Fibroblast of peridontal ligament (primary cell): ENCODE data around the gene PRR3.
"Not testable (repeated sequence)": the region's sequence is repeated elsewhere in the genome, so short reads cannot be mapped to it uniquely, and the experiment has no call there.

Experiments used
- DNase-seq: peaks from one replicate; pipeline ENCODE4 v3.0.0-alpha.2; 2010; ENCODE audit errors: extremely low read depth

Gene PRR3, protein sequence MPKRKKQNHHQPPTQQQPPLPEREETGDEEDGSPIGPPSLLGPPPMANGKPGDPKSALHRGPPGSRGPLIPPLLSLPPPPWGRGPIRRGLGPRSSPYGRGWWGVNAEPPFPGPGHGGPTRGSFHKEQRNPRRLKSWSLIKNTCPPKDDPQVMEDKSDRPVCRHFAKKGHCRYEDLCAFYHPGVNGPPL

DNA sequence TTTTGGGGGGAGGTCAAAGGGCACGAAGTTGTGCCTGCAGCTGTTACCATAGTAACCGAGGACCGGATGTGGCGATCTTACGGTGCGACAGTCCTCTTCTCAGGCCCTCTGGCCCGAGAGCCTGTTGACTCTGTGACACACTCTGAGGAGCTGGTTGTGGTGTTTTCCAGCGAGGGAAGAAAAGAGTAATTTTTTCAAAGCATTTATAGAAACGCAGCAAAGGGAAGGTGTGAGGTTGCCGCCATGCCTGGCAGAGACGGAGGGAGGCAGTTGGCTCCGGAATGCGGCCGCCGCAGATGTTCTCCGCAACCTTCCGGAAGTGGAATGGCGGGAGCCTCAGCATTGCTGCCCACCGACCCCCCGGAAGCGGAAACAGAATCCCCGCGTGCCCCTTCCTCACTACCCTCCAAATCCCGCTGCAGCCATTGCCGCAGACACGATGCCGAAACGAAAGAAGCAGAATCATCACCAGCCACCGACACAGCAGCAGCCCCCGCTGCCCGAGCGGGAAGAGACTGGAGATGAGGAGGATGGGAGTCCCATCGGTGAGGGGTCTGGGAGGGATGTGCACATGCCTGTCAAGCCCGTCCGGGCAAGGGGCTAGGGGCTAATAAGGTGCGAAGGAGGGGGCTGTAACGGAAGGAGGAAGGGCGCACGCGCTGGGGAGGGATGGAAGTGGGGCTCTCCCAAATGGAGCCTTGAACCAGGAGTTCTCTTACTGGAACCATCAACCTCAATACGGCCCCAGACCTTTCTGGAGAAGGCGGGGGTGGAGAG, at the start of gene PRR3:
PRR3 (plus strand) TSS at position 390 of the 777 bp plus-strand sequence; CDS start at position 440, 50 bp downstream.
- peak; percentile 91 for DNase-seq

DNA sequence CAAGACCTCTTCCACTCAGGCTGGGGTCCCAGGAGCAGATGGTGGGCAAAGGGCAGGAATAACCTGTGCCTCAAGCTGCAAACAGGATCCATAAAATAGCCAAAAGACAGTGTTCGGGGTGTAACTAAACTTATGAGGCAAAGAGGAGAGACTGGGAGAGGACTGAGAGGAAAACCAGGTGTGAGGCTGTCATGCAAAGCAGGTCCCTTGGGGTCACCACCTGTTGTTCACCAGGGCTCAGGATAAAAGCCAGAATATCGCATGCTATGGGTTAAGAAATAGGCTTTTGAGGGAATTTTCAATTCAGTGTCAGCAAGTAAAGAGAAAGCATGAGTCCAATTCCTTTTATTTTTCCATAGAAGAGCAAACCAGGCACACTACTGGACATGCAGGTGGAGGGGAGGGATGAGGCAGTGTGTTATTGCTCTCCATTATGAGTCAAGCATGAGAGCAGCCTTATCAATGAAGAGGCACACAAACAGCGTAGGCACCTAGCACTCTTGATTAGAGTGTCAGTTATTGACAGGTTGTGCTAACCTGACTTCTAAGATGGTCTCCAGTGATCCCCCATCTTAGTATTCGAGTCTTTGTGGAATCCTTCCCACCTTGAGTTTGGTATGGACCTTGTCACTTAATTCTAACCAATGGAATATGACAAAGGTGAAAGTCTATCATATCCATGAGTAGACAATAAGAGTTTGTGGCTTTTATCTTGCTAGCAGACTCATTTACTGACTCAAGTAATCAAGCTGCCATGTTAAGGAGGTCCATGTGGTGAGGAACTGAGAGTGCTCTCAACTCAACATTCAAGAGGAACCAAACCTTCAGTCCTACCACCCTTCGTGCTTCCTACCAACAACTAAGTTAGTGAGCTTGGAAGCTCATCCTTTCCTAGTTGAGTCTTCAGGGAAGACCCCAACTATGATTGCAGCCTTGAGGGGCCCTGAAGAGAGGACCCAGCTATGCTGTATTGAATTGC, 49.0 kb upstream of the PRR3 start:
- no peak for DNase-seq

DNA sequence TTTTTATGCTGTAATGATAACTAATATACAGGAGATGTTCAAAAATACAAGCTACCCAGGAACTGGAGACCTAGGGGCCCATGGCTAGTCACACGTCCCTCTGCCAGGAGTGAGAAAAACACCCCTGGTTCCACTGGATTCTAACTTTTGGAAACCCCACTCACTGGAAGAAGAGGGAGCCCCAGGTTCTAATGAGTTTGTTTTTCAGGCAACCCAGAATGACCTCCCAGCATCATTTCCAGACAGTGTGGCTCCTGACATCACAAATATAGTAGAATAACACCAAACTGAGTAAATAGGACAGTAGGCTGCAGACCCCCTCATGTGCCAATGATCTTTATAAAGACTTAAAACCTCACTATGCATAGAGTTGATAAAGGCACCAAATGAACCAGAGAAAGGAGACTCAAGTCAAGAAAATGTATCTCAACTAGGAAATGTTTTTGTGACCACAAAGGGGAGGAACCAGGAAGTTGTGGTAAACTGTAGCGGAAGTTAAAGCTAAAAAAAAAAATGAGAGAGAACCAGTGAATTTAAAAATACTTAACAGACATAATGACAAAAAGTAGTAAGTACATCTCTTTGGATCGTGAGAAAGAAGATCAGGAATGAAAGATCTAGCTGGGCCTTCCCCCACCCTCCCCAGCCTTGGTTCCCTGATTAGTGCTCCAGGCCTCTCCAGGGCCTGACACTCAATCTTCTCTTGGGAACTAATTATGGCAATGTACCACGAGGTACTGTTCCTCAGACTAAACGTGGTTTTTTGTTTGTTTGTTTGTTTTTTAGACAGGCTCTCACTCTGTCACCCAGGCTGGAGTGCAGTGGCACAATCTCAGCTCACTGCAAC, 48.0 kb upstream of the PRR3 start:
- no peak for DNase-seq

DNA sequence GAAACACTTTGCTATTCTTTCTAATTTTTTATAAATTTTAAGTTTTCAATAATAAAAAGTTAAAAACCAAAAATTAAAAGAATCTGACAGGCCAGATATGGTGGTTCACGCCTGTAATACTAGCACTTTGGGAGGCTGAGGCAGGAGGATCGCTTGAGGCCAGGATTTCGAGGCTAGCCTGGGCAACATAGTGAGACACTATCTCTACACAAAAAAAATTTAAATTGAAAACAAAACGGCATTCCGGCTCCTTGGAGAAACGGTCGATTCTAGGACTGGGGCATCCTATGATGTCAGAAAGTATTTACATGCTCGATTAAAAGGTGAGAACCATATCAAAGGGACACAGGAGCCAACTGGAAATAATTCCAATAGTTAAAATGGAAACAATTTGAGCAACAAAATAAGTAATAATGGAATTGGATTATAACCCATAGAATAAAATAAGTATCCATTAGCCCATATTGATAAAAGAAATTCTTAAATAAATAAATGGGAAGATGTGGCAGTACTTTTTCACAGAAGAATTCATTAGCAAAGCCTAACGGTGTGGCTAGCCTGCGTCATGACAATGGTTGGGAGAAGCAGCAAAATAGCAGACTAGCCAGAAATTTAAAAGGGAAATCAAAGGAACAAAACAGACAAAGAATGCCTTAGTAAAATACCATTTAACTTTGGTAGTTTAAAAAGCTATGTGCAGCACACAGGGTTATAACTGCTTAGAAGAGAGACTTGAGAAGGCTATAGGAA, 46.5 kb upstream of the PRR3 start:
- DNase-seq: no peak

DNA sequence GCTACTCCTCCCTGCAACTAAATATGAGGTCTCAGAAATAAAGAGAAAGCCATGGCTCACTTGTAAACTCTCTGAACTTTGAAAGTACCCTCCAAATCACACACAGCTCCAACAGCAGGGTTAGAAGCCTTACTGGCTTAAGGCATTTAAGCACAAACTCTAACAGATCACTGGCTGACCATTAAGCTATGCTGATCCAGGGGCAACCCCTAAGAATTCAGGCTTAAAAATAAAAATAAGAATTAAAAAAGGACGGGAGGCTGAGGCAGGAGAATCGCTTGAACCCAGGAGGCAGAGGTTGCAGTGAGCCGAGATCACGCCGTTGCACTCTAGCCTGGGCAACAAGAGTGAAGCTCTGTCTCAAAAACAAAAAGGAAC, 45.9 kb upstream of the PRR3 start:
- DNase-seq: no peak

DNA sequence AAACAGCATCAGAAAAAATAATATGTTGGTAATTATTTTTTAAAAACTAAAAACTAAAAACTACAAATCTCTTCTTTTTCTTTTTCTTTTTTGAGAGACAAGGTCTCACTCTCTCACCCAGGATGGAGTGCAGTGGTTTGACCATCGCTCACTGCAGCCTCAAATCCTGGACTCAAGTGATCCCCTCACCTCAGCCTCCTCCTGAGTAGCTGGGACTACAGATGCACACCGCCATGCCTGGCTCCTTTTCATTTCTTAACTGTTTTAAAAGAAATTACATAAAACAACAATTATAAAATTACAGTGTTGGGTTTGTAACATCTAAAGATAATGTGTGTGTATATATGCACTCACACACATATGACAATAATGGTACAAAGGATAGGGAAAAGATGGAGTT, 43.6 kb upstream of the PRR3 start:
- DNase-seq: no peak

DNA sequence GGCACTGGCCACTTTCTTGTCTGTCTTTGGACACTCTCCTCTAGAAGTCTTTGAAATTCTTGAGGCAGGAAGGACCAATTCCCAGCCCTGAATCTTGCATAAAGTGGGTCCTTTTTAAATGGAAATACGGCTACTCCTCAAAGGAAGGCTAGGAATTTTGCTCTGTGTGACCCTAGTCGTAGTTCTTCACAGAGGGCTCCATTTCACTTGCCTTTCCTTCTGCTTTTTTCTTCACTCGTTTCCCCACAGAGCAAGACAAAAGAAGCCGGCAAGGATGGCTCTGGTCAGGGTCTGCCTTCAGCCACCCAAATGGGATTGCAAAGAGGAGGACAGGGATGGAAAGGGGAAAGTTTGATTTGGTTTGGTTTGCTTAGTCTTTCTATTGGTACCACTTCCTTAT, 42.0 kb upstream of the PRR3 start:
- no peak for DNase-seq

DNA sequence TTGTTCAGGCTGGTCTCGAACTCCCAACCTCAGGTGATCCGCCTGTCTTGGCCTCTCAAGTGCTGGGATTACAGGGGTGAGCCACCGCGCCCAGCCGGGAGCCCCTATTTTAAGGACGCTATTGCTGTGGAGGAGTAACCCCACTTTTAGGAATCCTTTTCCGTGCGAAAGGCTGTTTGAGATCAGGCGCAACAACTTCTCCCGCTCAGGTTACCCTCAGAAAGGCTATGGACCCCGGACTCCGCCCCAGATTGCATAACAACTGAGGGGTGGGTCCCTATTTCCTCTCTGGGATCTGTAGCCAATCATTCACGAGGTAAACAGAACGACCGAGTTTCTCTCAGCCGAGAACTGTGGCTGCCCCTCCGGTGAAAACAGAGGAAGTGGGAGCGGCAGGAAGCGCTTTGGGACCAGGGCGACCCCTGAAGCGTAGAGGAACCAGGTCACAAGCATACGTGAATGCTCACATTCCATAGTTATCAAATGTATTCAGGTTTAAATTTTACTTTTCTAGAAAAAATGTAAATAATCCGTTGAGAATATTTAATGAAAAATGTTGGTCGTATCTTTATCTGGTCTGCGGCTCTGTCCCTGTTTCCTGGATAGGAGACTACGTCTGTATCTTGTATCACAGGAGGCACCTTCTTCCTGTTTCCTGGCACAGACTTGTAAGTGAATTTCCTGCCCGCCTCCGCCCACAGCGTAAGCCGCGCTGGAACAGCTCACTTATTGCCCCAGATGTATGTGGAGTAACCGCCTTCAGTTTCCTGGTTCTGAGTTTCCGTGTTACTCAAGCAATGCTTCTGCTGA, 40.9 kb upstream of the PRR3 start:
- peak; percentile 95 for DNase-seq

DNA sequence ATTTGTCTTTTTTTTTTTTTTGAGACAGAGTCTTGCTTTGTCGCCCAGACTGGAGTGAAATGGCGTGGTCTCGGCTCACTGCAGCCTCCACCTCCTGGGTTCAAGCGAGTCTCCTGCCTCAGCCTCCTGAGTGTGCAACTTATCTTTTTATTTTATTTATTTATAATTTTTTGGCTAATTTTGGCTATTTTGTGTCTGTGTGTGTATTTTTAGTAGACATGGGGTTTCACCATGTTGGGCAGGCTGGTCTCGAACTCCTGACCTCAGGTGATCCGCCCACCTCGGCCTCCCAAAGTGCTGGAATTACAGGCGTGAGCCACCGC, 40.4 kb upstream of the PRR3 start:
- not testable (repeated sequence) for DNase-seq

DNA sequence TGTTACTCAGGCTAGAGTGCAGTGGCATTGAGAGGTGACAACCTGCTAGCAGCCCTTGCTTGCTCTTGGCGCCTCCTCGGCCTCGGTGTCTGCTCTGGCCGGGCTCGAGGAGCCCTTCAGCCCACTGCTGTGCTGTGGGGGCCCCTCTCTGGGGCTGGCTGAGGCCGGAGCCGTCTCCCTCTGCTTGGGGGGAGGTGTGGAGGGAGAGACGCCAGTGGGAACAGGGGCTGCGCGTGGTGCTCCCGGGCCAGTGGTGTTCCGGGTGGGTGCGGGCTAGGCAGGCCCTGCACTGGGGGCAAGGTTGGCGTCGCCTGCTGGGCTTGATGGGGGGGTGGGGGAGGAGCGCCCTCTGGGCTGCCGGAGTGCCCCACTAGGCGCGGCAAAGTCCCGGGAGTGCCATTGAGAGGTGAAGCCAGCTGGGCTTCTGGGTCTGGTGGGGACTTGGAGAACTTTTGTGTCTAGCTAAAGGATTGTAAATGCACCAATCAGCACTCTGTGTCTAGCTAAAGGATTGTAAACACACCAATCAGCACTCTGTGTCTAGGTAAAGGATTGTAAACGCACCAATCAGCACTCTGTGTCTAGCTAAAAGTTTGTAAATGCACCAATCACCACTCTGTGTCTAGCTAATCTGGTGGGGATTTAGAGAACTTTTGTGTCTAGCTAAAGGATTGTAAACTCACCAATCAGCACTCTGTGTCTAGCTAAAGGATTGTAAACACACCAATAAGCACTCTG, 39.2 kb upstream of the PRR3 start:
- not testable (repeated sequence) for DNase-seq

DNA sequence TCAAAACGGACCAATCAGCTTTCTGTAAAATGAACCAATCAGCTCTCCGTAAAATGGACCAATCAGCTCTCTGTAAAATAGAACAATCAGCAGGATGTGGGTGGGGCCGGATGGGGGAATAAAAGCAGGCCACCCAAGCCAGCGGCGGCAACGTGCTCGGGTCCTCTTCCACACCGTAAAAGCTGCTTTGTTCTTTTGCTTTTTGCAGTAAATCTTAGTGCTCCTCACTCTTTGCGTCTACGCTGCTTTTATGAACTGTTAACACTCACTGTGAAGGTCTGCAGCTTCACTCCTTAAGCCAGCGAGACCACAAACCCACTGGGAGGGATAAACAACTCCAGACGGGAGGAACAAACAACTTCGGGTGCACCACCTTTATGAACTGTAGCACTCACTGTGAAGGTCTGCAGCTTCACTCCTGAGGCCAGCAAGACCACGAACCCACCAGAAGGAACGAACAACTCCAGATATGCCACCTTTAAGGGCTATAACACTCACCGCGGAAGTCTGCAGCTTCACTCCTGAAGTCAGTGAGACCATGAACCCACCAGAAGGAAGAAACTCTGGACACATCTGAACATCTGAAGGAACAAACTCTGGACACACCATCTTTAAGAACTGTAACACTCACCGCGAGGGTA, 38.5 kb upstream of the PRR3 start:
- not testable (repeated sequence) for DNase-seq

DNA sequence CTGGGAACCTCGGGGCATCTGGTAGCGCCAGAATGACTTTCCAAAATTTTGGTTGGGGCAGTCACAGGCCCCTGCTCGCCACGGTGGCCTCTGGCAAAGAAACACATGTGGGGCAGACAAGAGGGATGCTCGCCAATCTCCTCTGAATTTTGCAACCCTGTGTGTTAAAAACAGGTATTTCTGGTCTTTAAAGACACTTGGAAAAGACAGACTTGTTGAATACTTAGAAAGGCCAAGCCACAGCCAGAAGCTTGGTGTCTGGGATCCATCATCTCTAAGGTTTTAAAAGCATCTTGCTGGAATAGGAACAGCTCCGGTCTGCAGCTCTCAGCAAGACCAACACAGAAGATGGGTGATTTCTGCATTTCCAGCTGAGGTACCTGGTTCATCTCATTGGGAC, 36.6 kb upstream of the PRR3 start:
- DNase-seq: no peak

DNA sequence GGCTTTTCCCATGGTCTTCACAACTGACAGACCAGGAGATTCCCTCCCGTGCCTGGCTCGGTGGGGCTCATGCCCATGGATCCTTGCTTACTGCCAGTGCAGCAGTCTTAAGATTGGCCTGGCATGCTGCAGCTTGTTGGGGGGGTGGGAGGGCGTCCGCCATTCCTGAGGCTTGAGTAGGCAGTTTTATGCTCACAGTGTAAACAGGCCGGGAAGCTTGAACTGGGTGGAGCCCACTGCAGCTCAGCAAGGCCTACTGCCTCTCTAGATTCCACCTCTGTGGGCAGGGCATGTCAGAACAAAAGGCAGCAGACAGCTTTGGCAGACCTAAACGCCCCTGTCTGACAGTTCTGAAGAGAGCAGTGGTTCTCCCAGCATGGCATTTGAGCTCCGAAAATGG, 36.0 kb upstream of the PRR3 start:
- DNase-seq: peak; percentile 64

DNA sequence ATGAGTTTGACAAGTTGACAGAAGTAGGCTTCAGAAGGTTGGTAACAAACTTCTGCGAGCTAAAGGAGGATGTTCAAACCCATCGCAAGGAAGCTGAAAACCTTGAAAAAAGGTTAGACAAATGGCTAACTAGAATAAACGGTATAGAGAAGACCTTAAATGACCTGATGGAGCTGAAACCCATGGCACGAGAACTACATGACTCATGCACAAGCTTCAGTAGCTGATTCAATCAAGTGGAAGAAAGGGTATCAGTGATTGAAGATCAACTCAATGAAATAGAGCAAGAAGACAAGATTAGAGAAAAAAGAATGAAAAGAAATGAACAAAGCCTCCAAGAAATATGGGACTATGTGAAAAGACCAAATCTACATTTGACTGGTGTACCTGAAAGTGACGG, 35.1 kb upstream of the PRR3 start:
- peak; percentile 24 for DNase-seq

DNA sequence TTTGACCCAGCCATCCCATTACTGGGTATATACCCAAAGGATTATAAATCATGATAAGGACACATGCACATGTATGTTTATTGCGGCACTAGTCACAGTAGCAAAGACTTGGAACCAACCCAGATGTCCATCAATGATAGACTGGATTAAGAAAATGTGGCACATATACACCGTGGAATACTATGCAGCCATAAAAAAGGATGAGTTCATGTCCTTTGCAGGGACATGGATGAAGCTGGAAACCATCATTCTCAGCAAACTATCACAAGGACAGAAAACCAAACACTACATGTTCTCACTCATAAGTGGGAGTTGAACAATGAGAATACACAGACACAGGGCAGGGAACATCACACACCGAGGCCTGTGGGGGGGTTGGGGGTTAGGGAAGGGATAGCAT, 30.7 kb upstream of the PRR3 start:
- DNase-seq: not testable (repeated sequence)

DNA sequence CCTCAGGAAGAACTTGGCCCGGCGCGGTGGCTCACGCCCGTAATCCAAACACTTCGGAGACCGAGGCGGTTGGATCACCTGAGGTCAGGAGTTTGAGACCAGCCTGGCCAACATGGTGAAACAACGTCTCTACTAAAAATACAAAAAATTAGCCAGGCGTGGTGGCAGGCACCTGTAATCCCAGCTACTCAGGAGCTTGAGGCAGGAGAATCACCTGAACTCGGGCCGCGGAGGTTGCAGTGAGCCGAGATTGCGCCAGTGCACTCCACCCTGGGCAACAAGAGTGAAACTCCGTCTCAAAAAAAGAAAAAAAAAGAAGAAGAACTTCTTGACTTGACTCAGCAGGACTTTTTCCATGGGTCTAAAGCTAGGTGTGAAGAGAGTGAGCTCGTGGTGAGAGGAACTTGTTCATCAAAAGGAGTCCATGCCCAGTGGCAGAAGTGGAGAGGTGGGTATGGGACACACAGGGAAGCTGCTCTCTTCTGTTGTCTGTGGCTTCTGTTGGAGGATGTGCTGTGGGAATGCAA, 27.7 kb upstream of the PRR3 start:
- DNase-seq: not testable (repeated sequence)

DNA sequence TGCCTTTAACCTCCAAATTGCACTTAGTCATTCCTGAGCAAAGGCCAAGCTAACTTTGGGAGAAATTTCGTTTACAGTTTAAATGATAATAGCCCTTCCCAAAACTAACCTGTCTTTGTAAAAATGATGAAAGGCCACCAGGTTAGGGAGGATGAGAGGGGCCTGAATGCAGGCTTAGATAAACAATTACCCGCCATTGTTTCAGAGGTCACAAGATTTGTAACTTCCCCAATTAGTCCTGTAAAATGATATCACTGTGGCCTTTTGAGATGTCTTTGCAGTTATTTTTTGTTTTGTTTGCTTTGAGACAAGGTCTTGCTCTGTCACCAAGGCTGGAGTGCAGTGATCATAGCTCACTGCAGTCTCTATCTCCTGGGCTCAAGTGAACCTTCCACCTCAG, 27.1 kb upstream of the PRR3 start:
- no peak for DNase-seq

DNA sequence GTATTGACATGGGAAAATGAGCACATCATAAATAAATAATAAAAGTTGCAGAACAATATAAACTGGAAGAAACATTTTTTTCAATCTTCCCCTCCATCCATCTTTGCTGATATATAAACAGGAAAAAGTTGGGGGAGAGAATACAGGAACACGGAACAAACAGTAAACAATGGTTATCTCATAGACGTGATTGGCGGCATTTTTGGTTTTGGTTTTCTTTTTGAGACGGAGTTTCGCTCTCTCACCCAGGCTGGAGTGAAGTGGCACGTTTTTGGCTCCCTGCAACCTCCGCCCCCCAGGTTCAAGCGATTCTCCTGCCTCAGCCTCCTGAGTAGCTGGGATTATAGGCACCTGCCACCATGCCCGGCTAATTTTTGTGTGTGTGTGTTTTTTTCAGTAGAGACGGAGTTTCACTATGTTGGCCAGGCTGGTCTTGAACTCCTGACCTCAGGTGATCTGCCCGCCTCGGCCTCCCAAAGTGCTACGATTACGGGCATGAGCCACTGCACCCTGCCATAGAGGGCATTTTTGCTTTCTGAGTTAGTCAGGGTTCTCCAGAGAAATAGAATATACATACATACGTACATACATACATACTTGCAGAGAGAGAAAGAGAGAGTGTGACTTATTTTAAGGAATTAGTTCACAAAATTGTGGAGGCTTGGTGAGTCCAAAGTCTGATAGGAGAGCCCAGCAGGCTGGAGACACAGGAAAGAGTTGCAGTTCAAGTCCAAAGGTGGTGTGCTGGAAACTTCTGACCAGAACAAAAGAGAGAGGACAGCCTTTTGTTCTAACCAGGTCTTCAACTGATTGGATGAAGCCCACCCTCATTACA, 23.4 kb upstream of the PRR3 start:
- no peak for DNase-seq
